Fibroblast of upper back skin (primary cell): ENCODE data around the gene ZNF70.
"Not testable (repeated sequence)": the region's sequence is repeated elsewhere in the genome, so short reads cannot be mapped to it uniquely, and the experiment has no call there.

Source experiments
- DNase-seq: peaks from one replicate; pipeline ENCODE4 v3.0.0-alpha.2; 2013

ZNF70 gene

DNA sequence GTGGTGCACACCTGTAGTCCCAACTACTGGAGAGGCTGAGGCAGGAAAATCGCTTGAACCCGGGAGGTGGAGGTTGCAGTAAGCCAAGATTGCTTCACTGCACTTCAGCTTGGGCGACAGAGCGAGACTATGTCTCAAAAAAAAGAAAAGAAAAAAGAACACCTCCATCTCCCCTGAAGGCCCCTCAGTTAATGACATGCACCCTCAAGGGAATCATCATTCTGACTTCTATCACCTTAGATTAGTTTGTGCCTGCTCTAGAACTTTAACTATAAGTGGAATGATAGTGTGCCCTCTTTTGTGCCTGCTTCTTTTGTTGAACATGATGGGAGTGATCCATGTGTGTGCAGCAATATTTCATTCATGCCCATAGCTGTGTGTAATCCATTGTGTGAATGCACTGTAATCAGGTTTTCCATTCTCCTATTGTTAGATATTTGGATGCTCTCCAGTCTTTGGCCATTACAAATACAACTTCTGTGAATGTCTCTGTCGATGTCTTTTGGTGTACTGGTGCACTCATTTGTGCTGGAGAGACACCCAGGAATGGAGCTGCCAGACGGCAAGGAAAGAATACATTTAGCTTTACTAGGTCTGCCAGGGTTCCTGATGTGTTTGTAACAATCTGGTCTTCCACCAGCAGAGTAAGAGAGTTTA lies 4.2 kb upstream of the ZNF70 start:
- DNase-seq, result no peak

DNA sequence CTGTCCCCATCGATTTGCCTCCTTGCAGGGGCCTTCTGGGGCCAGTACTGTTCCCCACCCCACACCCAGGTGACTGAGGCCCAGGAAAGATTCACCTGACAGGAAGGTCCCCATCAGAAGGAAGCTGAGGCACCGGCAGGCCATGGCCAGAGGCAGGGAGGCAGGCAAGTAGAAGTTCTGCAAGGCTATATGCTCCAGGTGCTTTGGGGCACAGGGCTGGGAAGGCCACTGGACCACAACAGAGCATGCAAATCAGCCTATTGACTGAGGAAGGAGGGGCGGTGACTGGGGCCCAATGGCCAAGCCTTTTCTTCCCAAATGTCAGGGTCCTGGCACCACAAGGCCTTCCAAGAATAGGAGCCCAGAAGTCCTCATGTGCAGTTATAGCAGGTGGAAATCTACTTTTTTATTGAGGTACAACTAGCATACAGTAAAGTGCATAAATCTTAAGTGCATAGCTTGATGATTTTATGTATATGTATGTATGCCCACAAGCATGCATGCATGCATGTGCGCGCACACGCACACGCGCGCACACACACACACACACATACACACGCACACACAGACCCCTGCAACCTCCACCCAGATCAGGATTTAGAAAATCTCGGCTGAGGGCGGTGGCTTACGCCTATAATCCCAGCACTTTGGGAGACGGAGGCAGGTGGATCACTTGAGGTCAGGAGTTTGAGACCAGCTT lies 3.5 kb upstream of the ZNF70 start, which contains the start of gene VPREB3:
Gene VPREB3, minus strand, starts transcription at position 206 of the 700 bp plus-strand sequence. Its CDS starts 62 bp downstream, at position 144.
- DNase-seq, result no peak

DNA sequence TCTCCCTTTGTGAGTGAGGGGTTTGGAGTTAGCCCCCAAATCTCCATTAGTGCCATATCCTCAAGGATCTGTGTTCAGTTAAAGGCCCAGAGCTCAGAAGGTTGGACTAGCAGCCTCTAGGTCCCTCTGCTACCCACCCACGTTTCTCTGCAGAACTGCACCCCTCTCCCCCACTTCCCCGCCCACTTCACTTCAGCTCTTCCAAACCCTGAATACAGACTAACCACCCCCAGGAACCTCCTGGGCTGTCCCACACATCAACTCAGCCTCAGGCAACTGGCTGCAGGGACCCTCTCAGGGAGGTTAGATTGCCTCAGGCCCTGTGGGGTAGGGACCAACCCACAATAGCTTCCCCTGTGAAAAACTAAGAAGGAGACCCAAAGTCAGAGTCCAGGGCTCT lies 2.5 kb upstream of the ZNF70 start:
- DNase-seq, result no peak

GRCh38 chr22:23752750-23753149 lies 1.8 kb upstream of the ZNF70 start:
- DNase-seq, result no peak

- no peak for DNase-seq
Observed at GRCh38 chr22:23752090-23752691, 1.3 kb upstream of the ZNF70 start.

GRCh38 chr22:23751441-23751996 lies 607 bp upstream of the ZNF70 start:
- peak; percentile 17 for DNase-seq

GRCh38 chr22:23750367-23750713 lies 572 bp downstream of the ZNF70 start:
- no peak for DNase-seq

GRCh38 chr22:23749841-23750301 lies 1.0 kb downstream of the ZNF70 start:
- no peak for DNase-seq

DNA sequence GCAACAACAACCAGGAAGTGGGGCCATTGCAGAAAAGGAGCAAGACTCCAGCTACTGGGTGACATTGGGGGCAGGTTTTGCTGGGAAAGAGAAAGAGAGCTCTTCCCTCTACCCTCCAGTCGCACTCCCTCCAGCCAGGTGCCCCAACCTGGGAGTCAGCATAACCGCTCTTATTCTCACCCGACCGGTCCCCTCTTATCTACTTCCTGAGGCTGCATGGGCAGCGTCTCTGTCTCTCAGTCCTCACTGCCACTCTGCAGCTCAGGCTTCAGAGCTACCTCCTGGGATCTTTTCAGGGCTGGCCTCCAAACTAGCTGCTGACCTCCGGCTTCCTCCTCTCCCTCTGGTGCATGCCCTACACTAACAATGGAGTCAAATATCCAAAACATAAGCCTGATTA lies 5.1 kb downstream of the ZNF70 start:
- DNase-seq, result no peak

DNA sequence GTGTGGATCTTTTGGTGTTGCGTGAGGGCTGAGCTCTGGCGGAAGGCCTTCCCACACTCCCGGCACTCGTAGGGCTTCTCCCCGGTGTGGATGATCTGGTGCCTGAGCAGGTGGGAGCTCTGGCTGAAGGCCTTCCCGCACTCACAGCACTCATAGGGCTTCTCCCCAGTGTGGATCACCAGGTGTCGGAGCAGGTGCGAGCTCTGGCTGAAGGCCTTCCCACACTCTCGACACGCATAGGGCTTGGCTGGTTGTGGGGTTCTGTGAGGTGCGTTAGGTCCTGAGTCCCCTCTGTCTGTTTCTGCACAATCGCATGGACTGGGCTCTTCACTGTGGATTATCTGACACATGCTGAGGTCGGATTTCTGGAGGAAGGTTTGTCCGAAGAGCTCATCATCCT lies 6.4 kb downstream of the ZNF70 start:
- DNase-seq, result no peak

GRCh38 chr22:23744001-23744400 lies 6.9 kb downstream of the ZNF70 start:
- no peak for DNase-seq

- no peak for DNase-seq
Observed at GRCh38 chr22:23743303-23743705, 7.6 kb downstream of the ZNF70 start.

GRCh38 chr22:23742505-23743264 lies 8.2 kb downstream of the ZNF70 start:
- DNase-seq, result no peak

DNA sequence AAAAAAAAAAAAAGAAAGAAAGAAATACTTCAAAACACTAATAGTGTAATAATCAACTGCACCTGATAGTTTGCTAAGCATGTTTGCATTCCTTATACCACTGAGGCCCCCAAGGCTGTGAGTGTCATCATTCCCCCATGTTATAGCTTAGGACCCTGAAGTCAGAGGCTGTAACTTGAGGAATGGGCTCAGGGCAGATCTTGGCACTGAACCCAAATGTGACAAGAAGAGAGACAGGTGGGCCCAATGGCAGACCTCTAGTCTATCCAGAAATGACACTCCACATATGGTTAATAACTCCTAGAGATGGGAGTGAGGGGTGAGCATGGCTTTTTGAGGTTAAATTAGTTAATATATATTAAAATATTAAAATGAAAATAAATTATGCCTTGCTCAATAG lies 13.2 kb downstream of the ZNF70 start:
- DNase-seq, result no peak

- not testable (repeated sequence) for DNase-seq
Observed at GRCh38 chr22:23728108-23728507, 22.8 kb downstream of the ZNF70 start.

DNA sequence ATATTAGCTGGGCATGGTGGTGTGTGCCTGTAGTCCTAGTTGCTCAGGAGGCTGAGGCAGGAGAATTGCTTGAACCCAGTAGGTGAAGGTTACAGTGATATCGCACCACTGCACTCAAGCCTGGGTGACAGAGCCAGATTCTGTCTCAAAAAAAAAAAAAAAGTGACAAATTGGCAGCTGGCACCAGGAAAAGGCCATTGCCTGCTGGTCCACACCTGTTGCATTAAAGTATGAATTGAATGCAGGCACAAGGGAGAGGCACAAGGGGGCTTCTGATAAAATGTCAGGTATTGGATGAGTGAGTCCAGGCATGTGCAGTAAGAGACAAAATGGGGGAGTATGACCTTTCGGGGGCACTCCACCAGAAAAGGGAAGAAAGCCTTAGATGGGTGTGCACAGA lies 28.2 kb downstream of the ZNF70 start:
- no peak for DNase-seq

DNA sequence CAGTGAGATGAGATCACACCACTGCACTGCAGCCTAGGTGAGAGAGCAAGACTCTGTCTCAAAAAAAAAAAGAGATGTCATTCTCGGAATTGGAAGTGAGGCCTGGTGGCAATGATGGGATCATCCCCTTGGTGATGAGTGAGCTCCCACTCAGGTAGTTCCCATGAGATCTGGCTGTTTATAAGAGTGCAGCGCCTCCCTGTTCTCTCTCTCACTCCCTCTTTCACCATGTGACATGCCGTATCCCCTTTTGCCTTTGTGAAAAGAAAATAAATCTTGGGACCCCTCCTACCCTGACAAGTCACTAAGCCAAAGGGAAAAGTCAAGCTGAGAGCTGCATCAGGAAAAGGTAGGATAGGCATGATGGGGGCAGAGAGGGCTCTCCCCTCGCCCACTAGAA lies 28.8 kb downstream of the ZNF70 start:
- DNase-seq, result no peak

DNA sequence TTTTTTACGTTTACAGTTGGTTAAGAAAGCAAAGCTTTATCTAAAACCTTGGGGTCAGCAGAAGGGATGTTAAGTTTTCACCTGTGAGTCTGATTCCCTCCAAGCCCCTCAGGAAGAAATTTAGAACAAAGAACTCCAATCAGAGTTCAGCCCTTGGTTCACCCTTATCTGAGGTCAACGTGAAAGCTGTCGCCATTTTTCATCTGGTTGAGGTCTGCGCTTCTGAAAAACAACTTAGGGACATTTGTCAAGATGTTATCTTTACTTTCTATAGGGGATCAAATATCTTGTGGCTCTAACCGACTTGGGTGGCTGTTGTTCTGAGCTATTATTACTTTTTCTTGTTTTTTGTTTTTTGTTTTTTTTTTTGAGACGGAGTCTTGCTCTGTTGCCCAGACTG lies 30.1 kb downstream of the ZNF70 start:
- no peak for DNase-seq

DNA sequence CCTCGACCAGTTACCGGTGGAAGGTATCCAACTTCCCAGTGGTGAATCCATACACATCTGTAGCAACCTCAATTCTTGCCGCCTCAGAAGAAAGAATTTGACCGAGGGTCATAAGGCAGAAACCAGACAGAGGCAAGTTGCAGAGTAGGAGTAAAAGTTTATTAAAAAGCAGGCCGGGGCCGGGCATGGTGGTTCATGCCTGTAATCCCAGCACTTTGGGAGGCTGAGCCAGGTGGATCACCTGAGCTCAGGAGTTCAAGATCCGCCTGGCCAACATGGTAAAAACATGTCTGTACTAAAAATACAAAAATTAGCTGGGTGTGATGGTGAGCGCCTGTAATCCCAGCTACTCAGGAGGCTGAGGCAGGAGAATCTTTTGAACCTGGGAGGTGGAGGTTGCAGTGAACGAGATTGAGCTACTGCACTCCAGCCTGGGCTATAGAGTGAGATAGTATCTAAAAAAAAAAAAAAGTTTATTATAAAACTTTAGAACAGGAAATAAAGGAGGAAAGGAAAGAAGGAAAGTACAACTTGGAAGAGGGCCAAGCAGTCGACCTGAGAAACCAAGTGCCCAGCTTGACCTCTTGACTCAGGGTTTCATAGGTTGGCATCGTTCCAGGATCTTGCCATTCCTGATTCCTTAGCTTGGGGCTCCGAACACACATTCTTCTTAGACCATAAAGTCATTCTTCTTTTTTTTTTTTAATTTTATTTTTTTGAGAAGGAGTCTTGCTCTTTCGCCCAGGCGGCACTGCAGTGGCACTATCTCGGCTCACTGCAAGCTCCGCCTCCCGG lies 32.3 kb downstream of the ZNF70 start:
- no peak for DNase-seq

DNA sequence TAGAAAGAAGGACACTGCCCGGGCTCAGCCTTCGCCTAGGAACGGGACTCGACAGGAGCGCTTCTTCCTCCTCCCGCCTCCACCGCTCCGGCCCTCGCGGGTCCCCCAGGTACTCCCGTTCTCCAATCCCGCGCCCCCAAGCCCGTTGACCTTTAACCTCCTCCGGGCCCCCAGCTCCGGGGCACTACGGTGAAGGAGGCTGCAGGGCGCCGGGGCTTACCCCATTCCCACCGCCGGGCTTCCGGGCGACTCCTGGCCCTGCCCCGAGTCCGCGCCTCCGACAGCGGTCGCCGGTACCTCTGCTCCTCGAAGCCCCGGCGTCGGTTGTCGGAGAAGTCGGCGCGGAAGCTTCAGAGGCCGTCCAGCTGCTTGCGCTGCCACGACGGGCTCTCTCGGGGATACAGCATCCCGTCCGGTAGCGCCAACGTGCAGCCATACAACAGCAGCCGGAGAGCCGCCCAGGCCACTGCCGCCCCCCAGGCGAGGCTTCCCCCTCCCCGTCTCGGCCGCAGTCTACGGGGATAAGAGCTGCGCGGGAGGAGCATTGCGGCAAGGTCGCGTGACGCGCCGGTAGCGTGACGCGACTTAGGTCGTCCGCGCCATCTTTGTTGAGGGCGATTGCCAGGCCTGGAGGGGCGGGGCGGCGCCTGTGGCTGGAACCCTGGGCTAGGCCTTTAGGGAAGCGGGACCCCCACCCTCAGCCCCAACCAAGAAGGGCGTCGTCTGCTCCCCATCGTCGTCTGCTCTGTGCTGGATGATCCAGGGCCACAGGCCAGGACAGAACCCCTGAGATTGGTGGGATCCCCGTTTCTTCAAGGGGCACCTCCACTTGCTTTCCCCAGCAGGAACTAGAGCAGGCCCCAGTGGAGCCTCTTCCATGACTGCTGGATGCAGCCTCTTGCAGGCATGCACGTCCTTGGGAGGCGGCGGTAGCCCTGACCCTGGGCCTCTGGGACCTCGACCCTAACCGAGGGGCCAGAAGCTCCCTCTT lies 33.8 kb downstream of the ZNF70 start:
- DNase-seq, result peak; percentile 85

- no peak for DNase-seq
Observed at GRCh38 chr22:23715806-23716375, 35.0 kb downstream of the ZNF70 start.
